GM21360 (cell line): Measurements from ENCODE around the gene UPK2.
"Not testable (repeated sequence)": the region's sequence is repeated elsewhere in the genome, so short reads cannot be mapped to it uniquely, and the experiment has no call there.

ENCODE experiments used
- ATAC-seq: cut with Tn5 transposase; IDR thresholded peaks from one replicate; pipeline ENCODE4 v1.9.1; 2021; ENCODE audit warnings: mild to moderate bottlenecking, moderate library complexity; ENCODE audit not compliant: unreplicated experiment

UPK2 gene

GRCh38 chr11:118938491-118939403 is 17.4 kb upstream of the UPK2 start:
- no peak for ATAC-seq

GRCh38 chr11:118939404-118939915 is 16.6 kb upstream of the UPK2 start:
- no peak for ATAC-seq

GRCh38 chr11:118939953-118940598 is 16.0 kb upstream of the UPK2 start:
- no peak for ATAC-seq

GRCh38 chr11:118947091-118947490 is 9.0 kb upstream of the UPK2 start:
- no peak for ATAC-seq

GRCh38 chr11:118948000-118948399 is 8.1 kb upstream of the UPK2 start:
- no peak for ATAC-seq

GRCh38 chr11:118953265-118953664 is 2.8 kb upstream of the UPK2 start:
- ATAC-seq = no peak

- ATAC-seq = not testable (repeated sequence)
Observed at GRCh38 chr11:118953976-118954375, 2.1 kb upstream of the UPK2 start.

GRCh38 chr11:118956847-118957469 is 860 bp downstream of the UPK2 start:
- ATAC-seq = no peak

GRCh38 chr11:118957549-118957948 is 1.5 kb downstream of the UPK2 start:
- ATAC-seq = no peak

- ATAC-seq = no peak
Observed at GRCh38 chr11:118957968-118958367, 1.9 kb downstream of the UPK2 start.

GRCh38 chr11:118958577-118958976 is 2.5 kb downstream of the UPK2 start:
- no peak for ATAC-seq

- no peak for ATAC-seq
Observed at GRCh38 chr11:118961189-118961588, 5.1 kb downstream of the UPK2 start.

GRCh38 chr11:118961591-118961990 is 5.5 kb downstream of the UPK2 start:
- no peak for ATAC-seq

- not testable (repeated sequence) for ATAC-seq
Observed at GRCh38 chr11:118969508-118969907, 13.4 kb downstream of the UPK2 start.

GRCh38 chr11:118971646-118972045 is 15.5 kb downstream of the UPK2 start, which contains the start of gene FOXR1:
Gene FOXR1 (plus strand): TSS chr11:118971761. CDS start chr11:118971932, 171 bp downstream.
- no peak for ATAC-seq

GRCh38 chr11:118973985-118974384 is 17.9 kb downstream of the UPK2 start:
- no peak for ATAC-seq

GRCh38 chr11:118975771-118976709 is 19.9 kb downstream of the UPK2 start:
- ATAC-seq = no peak

GRCh38 chr11:118979434-118979833 is 23.3 kb downstream of the UPK2 start:
- ATAC-seq = no peak

- no peak for ATAC-seq
Observed at GRCh38 chr11:118980191-118980881, 24.2 kb downstream of the UPK2 start.

GRCh38 chr11:118984337-118984736 is 28.2 kb downstream of the UPK2 start:
- ATAC-seq = not testable (repeated sequence)
